HFF-Myc (cell line): ENCODE measurements around the gene SCO2.
A peak's percentile ranks its signal among the peaks of the same experiment; 100 is the strongest.

Source experiments
- DNase-seq: peaks from one replicate; pipeline ENCODE4 v3.0.0-alpha.2; 2011; ENCODE audit warnings: low read depth; ENCODE audit errors: extremely low read depth
- H3K4me3 ChIP-seq: replicated peaks from 2 replicates; pipeline ENCODE4 v1.5.1; 2011; ENCODE audit warnings: low read depth, mild to moderate bottlenecking, control low read depth, low read length
- CTCF ChIP-seq: IDR thresholded peaks from 2 replicates; pipeline ENCODE4 v1.5.1; 2012; ENCODE audit warnings: mild to moderate bottlenecking, low read depth, low read length, control low read depth; ENCODE audit errors: missing control alignments

SCO2 gene

GRCh38 chr22:50562523-50563412, 37.4 kb upstream of the SCO2 start, which contains the start of gene SYCE3:
Gene SYCE3 (minus strand): TSS chr22:50562919. CDS start chr22:50556405, 6,514 bp downstream.
- peak within 1 kb of the TSS; percentile 51 for H3K4me3 ChIP-seq
- peak; percentile 47 for DNase-seq
- peak; percentile 91 for TF ChIP-seq CTCF

GRCh38 chr22:50561401-50562358, 36.3 kb upstream of the SCO2 start:
- DNase-seq, result no peak
- no peak for TF ChIP-seq CTCF
- no peak overlapping the region for H3K4me3 ChIP-seq

- H3K4me3 ChIP-seq, result no peak overlapping the region
- TF ChIP-seq CTCF, result no peak
- no peak for DNase-seq
Measured at GRCh38 chr22:50560034-50560433, 34.6 kb upstream of the SCO2 start.

- H3K4me3 ChIP-seq, result no peak overlapping the region
- DNase-seq, result no peak
- no peak for TF ChIP-seq CTCF
Measured at GRCh38 chr22:50556703-50557102, 31.3 kb upstream of the SCO2 start.

GRCh38 chr22:50553310-50553709, 27.9 kb upstream of the SCO2 start:
- no peak for TF ChIP-seq CTCF
- DNase-seq, result no peak
- no peak overlapping the region for H3K4me3 ChIP-seq

GRCh38 chr22:50551160-50551752, 25.9 kb upstream of the SCO2 start:
- TF ChIP-seq CTCF, result no peak
- no peak overlapping the region for H3K4me3 ChIP-seq
- DNase-seq, result no peak
